ENCODE data around the gene DOCK4.

The DOCK4 gene

GRCh38 chr7:112160130-112160770, 45.9 kb downstream of the DOCK4 start:
- no peak for DNase-seq

GRCh38 chr7:112159351-112159750, 46.8 kb downstream of the DOCK4 start:
- DNase-seq, result no peak

DNA sequence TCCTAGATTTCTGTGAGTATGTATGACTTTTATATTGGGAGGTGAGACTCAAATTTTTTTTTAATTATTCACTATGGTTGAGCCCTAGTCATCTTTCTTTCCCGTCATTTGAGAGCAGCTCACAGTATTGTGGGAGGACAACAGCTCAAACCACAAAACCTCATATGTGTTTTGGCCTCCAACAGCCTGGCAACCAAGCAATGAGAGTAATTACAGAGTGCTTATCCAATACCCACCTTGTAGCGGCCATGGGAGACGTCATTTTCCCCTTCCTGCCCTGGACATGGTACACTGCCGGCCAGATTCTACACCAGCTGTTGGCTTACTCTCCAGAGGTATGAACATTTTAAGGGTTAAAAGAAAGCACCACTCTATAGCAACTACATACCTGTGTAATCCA, 49.1 kb downstream of the DOCK4 start:
- no peak for DNase-seq

DNA sequence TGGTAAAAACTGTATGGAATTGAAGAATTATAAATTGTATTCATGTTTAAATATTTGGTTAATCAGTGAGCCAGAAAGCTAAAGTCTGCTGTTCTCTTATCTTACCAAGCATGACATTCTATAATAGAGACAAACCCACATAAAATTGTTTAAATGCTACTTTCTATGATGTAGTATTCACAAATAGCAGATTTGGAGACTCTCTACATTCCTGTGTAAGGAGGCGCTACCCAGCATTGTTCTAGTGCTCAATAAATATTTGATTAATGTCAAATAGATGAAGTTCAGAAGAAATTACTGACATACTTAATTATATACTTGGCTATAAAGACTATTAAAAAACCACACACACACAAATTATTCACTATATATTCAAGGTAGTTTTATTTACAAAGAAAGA, 49.8 kb downstream of the DOCK4 start:
- no peak for DNase-seq

DNA sequence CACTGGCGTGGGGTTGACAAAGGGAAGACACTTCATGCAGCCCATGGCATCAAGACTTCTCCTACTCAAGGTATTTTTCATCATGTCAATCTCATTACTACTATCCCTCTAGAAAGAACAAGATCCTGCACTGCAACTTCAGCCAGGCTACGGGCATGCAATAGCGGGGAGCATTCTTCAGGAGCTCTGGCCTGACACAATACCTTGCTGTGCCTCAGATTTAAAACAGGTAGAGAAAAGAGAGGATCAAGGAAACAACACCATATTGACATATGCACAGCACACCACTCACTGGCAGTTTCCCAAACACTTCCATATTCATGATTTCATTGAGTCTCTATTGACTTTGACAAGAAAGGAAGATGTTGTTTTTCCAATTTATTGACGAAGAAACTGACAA, 51.5 kb downstream of the DOCK4 start:
- no peak for DNase-seq

DNA sequence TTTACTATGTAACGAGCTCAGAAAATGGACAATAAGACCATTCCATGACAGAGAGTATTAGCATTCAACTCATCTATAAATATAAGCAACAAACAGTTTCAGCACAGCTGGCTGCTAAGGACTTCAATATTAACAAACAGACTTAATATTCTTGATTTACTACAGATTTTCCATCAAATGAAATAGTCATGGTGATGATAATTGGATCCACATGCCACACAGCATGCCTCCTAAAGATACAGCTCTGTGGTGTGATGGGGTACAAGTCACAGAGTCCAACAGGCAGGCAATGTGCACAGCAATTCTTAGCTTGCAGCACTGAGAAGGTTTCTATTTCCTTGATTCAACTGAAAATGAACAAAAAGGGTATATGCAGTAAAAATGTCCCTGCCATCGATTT, 54.0 kb downstream of the DOCK4 start:
- DNase-seq, result no peak

GRCh38 chr7:112150823-112151641, 55.2 kb downstream of the DOCK4 start:
- DNase-seq, result no peak

DNA sequence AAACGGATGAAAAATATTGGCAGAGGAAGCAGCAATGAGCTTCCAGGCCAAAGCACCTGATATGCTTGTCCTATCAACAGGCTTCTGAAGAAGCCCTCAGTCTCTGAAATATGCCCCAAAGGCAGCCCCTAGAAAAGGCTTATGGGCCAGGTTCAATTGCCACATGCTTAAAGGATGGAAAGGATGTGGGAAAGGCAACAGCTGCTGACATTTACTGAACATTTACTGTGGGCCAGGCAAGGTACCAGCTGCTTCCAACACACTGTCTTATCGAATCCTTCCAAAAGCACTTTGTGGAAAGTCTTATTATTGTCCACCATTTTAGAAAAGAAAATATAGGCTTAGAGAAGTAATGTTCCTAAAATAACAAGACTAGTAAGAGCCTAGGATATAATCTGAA, 56.5 kb downstream of the DOCK4 start:
- no peak for DNase-seq

DNA sequence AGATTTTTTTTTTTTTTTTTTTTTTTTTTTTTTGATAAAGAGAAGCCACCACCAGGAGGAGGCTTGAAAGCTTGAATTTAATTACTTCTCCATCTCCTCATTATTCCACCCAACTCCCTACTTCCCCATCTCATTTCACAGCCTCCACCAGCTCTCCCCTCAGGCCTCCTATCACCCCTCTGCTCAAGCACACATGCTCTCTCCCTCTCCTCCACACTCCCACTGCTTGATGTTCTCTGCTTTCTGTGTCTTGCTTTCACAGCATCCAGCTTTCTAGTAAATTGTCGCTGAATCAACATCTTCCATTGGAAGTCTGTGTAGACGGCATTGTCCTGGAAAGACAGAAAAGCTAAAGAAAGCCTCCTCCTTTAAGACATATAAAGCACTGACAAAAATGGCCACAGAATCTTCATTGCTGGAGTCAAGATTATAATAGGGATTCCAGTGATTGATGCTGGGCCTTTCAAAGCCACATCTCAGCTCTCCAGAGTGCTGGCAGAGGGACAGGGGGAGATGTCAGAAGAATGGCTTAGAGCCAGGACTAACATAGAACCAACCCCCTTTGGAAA, 58.3 kb downstream of the DOCK4 start:
- DNase-seq, result no peak

- DNase-seq, result no peak
These were observed 61.0 kb downstream of the DOCK4 start for GRCh38 chr7:112145206-112145605.

DNA sequence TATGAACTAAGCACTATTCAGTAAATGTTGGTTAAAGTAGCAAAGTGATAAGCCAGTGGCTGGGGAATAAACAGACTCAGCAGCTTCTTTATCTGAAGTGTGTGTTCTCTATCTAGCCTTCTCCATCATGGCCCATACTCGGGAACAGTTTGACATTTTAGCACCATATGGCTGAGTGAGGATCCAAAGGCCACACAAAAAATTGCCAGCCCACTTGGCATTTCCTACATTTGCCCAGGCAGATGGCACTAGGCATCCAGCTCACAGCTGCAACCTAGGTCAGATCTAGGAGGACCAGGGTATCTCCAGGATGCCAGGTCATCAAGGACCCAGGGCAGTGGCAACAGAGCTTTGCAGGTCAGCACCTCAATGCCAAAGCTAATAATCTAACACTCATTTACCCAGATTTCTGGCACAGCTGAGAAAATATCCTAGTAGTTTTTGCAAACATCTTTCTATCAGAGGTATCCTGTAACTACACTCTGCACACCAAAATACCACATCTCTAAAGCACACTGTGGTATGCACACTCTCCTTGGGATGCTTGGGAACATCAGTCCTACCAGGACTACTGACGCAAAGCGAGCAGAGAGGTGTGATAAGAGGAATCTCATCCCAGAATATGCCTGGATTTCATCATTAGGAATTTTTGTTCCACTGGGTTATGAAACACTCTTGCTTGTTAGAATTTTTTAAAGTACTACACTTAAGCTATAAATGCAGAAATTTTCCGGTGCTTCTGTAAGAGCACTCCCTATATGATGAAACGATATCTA, 61.7 kb downstream of the DOCK4 start:
- DNase-seq, result no peak

DNA sequence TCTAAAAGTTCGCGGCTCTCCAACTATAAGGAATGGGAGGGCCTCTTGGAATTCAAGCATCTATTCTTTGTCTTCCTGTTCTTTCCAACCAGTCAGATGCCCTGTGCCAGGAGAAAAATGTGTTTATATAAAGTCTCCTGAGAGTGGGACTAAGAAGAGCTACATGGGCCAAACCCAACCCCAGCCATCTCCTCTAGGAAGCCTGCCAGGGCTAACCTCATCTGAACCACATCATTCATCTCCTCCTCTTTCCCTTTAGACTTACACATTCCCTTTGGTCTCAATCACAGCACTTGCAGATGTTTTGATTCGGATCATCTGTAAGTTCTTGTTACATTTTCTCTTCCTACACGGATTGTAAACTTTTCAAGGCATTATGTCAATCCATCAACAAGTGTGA, 62.6 kb downstream of the DOCK4 start:
- DNase-seq, result no peak

DNA sequence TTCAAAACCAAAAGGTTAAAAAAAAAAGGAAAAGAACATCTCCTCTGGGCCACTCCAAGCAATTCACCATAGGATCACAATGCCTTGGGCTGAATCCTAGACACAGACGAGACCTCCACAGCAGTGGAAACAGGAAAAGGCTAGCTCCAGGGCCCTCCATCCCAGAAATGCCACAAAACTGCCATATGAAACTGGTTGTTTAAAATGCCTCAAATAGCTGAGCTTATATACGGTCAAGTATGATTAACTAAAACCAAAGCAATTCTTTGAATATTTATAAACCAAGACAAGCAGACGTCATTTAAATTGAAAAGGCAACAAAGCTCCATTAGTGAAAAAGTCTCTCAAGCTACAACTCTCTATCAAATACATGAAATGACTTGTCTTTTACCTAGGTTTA, 63.1 kb downstream of the DOCK4 start:
- DNase-seq, result no peak

DNA sequence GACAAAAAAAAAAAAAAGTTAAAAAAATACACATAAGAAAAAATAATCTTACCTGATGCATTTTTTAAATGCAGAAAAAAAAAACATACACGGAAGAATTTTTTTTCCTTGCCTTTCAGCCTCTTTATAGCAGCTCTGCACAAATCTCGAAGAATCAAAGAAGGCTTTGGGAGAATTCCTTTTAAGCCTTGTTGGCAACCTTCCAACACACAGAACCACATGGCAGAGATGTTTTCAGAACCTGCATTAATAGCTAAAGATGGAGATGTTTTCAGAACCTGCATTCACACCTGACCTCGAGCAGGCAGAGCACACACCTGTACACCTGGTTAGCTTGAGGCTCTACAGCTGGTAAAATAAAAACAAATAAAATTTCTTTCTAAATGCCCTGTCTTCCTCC, 65.6 kb downstream of the DOCK4 start:
- DNase-seq, result no peak

DNA sequence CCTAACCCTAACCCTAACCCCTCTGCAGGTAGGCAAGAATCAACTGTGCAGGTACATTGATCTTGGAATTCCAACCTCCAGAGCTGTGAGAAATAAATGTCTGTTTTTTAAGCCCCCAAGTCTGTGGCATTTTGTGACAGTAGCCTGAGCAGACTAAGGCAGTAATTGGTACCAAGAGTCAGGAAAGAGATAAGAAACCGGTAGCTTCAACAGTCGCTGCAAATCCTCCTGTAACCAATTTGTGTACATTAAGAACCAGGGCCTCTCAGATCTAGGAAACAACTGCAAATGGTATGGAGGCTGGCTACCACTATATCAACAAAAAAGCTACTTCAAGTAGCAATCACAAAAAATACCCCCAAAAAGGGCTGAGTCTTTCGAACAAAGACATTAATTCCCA, 67.3 kb downstream of the DOCK4 start:
- no peak for DNase-seq

- DNase-seq, result no peak
These were observed 67.8 kb downstream of the DOCK4 start for GRCh38 chr7:112138325-112138852.

DNA sequence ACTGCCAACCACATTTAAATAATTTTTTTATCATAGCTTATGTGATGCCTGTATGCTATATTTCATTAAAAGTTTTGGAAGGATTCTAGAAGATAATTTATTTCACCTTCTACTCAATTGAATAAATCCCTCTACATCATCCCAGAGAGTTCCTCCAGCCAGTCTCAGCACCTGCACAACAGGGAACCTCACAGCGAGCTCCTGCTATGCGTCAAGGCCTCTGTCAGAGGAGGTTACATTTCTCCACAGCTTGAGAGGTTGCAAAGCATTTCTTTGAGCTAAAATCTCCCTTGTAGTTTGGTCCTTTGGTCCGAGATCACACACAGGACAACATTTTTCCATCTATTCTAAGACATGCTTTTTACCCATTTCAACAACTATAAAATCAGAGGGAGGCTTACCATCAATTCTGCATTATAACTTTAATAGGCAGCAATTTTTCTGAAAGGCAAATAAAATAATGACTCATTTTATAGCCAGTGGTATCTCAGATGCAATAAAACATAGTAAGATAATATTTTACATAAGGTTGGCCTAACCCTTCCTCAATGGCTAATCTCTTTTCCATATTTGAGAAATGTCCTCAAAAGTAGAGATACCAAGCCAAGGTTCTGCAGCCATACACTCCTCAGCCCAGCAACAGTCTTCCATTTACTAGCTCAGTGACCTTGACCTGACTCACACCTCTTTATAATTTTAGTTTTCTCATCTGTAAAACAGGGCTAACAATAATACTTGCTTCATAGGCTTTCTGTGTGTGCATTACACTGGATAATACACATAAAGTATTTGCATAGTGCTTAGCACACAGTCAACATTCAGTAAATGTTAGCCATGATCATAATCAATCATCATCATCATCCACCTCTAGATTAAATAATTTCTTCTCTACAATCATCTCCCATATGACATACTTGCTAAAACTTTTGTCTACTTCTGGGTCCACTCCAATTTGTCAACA, 68.8 kb downstream of the DOCK4 start:
- DNase-seq, result peak in 1 of 2 experiments; percentile 13

- DNase-seq, result no peak
These were observed 69.8 kb downstream of the DOCK4 start for GRCh38 chr7:112136271-112137008.

DNA sequence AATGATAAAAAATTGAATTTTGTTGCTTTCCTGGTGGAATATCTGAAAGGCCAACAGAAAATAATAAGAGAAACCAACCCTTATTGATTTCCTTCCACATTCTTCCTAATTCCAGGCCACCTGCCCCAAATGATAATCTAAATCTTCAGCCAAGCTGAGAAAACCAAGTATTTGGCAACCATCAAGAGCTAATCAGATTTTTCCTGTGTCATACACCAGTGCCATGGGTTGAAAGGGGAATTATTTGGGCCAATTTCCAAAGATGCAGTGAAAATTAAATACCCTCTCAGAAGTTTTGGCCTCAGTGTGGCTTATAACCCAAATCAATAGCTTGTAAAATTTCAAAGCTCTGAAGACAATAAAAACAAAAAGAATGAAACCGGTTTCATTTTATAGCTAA, 70.4 kb downstream of the DOCK4 start:
- DNase-seq, result no peak

DNA sequence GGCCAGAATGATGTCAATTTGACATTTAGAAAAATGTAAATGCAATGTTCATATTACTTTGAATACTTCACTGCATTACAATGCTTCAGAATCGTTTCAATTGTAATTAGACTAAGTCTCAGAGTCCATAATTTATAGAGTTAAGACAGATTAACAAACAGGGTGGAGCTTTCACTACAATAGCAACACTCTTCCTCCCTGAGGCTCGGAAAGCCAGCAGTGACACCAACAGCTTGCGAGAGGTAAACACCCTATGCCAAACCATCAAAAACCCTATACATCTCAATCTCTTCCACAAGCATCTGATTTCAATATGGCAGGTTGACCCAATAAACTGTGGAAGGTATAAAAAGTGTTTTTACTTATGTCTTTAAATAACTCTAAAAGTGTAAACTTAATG, 72.2 kb downstream of the DOCK4 start:
- DNase-seq, result no peak

DNA sequence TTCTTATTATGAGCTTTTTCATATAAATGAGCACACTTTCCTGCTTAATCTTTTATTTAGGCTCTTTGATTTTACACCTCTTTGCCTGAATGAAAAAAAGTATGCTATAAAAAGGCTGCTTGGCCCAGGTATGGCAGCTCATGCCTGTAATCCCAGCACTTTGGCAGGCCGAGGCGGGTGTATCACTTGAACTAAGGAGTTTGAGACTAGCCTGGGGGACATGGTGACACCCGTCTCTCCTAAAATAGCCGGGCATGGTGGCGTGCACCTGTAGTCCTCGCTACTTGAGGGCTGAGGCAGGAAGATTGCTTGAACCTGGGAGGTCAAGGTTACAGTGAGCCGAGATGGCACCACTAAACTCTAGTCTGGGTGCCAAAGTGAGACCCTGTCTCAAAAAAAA, 72.9 kb downstream of the DOCK4 start:
- DNase-seq, result no peak

All from NCI-H526 (cell line).